Activated CD8-positive, alpha-beta memory T cell treated with anti-CD3 and anti-CD28 coated beads for 36 hours (primary cell): Measurements from ENCODE around the gene FBXO3. TPM values are rescaled to one million over a fixed set of nuclear protein-coding genes. Genes with fewer than 3 reads are reported as not detected.
"Not testable (repeated sequence)": the region's sequence is repeated elsewhere in the genome, so short reads cannot be mapped to it uniquely, and the experiment has no call there.

ENCODE experiments used
- CTCF ChIA-PET: fragments of 350-600 bp; sonication (Branson Sonifier 250); formaldehyde crosslinking; loops from one replicate; lab custom pipeline; 2021; ENCODE audit warnings: antibody characterized with exemption; lab: Charles Lee
- POLR2A ChIA-PET: fragments of 350-600 bp; sonication (Branson Sonifier 250); formaldehyde crosslinking; loops from one replicate; lab custom pipeline; 2021; ENCODE audit warnings: antibody characterized with exemption; lab: Charles Lee
- total RNA-seq, 2 experiments: library from RNA; stranded (reverse); gene quantifications; one replicate each; pipeline ENCODE4 v1.2.3, GENCODE V29; 2021

Gene FBXO3, protein sequence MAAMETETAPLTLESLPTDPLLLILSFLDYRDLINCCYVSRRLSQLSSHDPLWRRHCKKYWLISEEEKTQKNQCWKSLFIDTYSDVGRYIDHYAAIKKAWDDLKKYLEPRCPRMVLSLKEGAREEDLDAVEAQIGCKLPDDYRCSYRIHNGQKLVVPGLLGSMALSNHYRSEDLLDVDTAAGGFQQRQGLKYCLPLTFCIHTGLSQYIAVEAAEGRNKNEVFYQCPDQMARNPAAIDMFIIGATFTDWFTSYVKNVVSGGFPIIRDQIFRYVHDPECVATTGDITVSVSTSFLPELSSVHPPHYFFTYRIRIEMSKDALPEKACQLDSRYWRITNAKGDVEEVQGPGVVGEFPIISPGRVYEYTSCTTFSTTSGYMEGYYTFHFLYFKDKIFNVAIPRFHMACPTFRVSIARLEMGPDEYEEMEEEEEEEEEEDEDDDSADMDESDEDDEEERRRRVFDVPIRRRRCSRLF
- 10 to 100 TPM; 18.1 to 18.3 TPM for total RNA-seq

DNA sequence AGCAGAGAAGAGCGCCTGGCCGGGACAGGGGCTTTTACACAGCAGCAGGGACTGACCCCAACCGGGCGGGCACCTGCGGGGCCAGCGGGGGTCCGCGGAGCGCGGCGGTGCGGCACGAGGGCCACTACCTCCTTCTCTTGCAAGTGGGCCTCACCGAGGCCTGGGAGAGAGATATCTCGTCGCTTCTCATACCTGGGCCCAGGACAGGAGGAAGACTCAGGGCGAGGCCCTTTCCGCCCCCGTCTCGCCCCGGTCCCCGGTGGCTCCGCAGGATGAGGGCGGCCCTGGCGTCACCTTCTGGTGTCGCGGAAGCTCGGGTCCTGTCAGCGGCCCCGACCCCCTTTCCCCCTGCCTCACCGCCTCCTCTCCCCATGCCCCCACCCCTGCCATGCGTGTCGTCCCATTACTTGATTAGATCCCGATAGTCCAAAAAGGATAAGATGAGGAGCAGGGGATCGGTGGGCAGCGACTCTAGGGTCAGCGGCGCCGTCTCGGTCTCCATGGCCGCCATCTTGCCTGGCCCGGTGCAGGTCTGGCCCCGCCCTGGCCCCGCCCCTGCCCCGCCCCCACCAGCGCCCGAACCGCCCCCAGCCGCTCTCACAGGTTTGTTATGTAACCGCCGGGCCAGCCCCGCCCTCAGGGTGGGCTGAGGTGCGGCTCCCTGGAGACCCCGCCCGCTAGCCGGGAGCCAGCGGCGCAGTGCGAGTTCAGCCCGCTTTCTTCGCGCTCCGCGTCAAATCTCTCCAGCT, at the start of gene FBXO3:
FBXO3 (minus strand) TSS at position 534 of the 749 bp plus-strand sequence; CDS start at position 511, 23 bp downstream.
- ChIA-PET CTCF (interaction anchor here (1.6 kb wide), 2 partner anchors 16 to 19 kb away, joined by 3 read pairs; no protein-coding TSS in a partner anchor), POLR2A (interaction anchor here (0.6 kb wide), 1 partner anchor 675 kb away, joined by 3 read pairs; no protein-coding TSS in a partner anchor)

- CTCF ChIA-PET = interaction anchor here (1.1 kb wide), 1 partner anchor 14 kb away, joined by 4 read pairs; no protein-coding TSS in a partner anchor
- POLR2A ChIA-PET = not testable (repeated sequence)
Measured at GRCh38 chr11:33822981-33823380, 48.7 kb upstream of the FBXO3 start.

GRCh38 chr11:33819278-33820035, 45.1 kb upstream of the FBXO3 start:
- POLR2A ChIA-PET = no interaction called here
- CTCF ChIA-PET = interaction anchor here (1.6 kb wide), 1 partner anchor 10 kb away, joined by 5 read pairs; no protein-coding TSS in a partner anchor

DNA sequence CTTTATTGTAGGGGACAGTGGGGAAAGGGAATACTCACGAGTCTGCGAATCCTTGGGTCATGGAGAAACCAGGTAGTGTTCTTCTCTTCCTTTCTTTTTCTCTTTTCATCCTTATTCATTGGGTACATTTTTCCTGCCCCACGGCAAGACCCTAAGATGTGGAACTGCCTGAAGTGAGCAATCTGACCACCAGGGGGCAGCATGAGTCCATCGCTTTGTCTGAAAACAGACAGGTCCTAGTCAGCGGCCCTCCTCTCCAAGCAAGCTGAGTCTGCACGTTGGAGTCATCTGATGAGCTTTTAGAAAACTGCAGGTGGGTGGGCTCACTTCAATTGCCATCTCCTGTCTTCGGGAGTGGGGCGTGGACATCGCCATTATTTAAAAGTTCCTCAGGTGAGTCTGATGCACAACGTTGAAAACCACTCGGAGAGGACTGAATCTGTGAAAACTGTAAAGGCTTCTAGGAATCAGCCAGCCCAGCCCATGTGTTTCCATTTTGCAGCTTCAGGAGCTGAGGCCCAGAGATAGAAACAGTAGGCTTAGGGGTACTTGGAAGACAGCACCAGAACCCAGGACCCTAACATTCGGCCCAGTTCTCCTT, 34.0 kb upstream of the FBXO3 start:
- ChIA-PET POLR2A (no interaction called here), CTCF (interaction anchor here (1.0 to 4.5 kb wide), 8 partner anchors 9 to 163 kb away, joined by 3 to 16 read pairs (median 4); partner anchors contain the start of gene CD59)

- POLR2A ChIA-PET = no interaction called here
- CTCF ChIA-PET = no interaction called here
Measured at GRCh38 chr11:33804471-33804870, 30.2 kb upstream of the FBXO3 start.

- ChIA-PET POLR2A (interaction anchor here (0.6 kb wide), 1 partner anchor 66 kb away, joined by 5 read pairs; the partner anchor contains the start of gene CD59), CTCF (interaction anchor here (1.1 kb wide), 1 partner anchor 16 kb away, joined by 3 read pairs; no protein-coding TSS in a partner anchor)
Measured at GRCh38 chr11:33802194-33802950, 28.1 kb upstream of the FBXO3 start.

- ChIA-PET POLR2A (interaction anchor here (0.6 kb wide), 1 partner anchor 65 kb away, joined by 5 read pairs; the partner anchor contains the start of gene CD59), CTCF (interaction anchor here (1.1 kb wide), 1 partner anchor 16 kb away, joined by 3 read pairs; no protein-coding TSS in a partner anchor)
Measured at GRCh38 chr11:33801821-33802193, 27.5 kb upstream of the FBXO3 start.

DNA sequence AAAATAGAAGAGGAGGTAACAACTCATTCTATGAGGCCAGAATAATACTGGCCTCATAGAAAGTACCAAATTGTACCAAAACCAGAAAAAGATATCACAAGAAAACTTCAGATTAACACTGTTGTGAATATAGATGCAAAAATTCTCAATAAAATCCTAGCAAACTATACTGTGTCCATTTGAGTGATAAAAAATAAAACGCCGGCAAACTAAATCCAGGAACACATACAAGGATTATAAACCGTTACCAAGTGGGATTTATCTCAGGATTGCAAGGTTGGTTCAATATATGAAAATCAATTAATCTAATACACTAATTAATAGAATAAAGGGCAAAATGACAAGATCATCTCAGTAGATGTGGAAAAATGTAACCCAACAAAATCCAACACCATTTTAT, 23.6 kb upstream of the FBXO3 start:
- POLR2A ChIA-PET = no interaction called here
- CTCF ChIA-PET = no interaction called here

GRCh38 chr11:33790040-33790439, 15.7 kb upstream of the FBXO3 start:
- CTCF ChIA-PET = no interaction called here
- POLR2A ChIA-PET = no interaction called here

DNA sequence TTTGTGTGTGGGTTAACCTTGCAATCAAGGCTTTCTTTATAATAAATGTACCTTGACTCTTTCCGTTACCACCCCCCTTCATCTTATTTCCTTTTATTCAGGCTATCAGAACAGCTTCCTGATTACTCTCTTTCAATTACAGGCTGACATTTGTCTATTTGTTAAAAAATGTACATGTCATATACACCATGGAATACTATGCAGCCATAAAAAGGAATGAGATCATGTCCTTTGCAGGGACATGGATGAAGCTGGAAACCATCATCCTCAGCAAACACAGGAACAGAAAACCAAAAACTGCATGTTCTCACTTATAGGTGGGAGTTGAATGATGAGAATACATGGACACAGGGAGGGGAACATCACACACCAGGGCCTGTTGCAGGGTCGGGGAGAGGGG, 13.8 kb upstream of the FBXO3 start:
- POLR2A ChIA-PET, CTCF ChIA-PET: not testable (repeated sequence)

GRCh38 chr11:33787076-33787475, 12.8 kb upstream of the FBXO3 start:
- CTCF ChIA-PET = interaction anchor here (0.9 to 1.8 kb wide), 2 partner anchors 19 to 21 kb away, joined by 4 to 5 read pairs; no protein-coding TSS in a partner anchor
- POLR2A ChIA-PET = no interaction called here

DNA sequence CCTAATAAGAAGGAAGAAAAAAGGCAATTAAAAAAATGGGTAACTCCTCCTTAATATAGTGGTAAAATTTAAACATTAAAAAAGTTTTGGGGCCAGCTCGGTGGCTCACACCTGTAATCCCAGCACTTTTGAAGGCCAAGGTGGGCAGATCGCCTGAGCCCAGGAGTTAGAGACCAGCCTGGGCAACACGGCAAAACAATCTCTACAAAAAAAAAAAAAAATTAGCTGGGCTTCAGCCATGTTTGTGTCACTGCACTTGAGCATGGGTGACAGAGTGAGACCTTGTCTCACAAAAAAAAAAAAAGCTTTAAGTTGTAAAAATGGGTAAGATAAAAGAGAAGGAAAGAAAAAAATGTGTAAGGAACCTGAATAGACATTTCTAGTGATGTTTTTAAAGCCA, 11.3 kb upstream of the FBXO3 start:
- ChIA-PET CTCF (interaction anchor here (1.0 to 1.8 kb wide), 2 partner anchors 16 to 23 kb away, joined by 3 to 5 read pairs; no protein-coding TSS in a partner anchor), POLR2A (no interaction called here)

DNA sequence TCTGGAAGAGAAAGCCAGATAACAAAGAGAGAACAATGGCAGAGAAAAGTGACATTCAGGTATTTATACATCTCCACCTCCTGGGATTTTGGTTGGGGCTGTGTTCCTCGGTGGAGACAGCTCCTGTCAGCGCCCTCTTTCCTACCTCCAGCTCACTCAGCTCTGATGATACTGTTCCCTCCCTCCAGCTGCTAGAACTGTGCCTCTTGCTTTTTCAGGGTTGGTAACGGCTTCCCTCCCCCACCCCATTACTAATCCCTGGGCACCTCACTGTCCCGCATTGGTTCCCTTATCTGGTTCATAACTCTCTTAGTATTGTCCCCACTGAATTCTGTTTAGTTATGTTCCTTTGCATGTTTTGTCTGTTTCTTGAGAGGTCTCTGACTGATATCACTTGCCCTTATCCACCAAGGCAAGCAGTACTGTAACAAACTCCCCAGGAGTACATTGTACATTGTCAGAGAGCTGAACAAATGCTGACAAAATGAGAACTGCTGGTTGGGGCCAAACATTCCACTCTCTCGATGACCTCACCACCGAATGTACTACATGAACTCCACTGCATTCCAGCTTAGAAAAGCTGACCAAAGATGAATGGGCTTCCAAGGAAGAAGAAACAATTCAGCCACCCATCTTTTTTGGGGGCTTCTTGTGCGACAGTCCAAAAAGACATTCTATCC, 5.7 kb upstream of the FBXO3 start:
- CTCF ChIA-PET = no interaction called here
- POLR2A ChIA-PET = no interaction called here

DNA sequence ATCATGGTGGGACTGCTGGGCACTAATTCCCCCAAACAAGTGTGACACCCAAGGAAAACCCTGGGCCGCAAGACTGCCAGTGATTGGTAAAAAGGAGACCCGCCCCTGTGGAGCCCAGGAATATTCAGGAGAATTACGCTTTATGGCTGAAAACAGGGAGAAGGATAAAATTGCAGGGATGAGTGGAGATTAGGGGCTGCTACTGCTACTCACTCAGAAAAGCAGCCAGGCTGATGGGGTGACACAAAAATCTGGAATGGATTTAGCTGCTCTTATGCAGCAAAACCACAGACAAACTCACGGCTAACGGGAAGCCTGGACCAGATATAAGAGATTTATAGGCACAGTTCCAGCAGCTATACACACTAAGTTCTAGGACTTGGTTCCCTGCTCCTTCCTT, 4.4 kb upstream of the FBXO3 start:
- CTCF ChIA-PET = no interaction called here
- POLR2A ChIA-PET = no interaction called here

- CTCF ChIA-PET = interaction anchor here (0.9 kb wide), 1 partner anchor 52 kb away, joined by 4 read pairs; no protein-coding TSS in a partner anchor
Measured at GRCh38 chr11:33777906-33778305, 3.6 kb upstream of the FBXO3 start.

DNA sequence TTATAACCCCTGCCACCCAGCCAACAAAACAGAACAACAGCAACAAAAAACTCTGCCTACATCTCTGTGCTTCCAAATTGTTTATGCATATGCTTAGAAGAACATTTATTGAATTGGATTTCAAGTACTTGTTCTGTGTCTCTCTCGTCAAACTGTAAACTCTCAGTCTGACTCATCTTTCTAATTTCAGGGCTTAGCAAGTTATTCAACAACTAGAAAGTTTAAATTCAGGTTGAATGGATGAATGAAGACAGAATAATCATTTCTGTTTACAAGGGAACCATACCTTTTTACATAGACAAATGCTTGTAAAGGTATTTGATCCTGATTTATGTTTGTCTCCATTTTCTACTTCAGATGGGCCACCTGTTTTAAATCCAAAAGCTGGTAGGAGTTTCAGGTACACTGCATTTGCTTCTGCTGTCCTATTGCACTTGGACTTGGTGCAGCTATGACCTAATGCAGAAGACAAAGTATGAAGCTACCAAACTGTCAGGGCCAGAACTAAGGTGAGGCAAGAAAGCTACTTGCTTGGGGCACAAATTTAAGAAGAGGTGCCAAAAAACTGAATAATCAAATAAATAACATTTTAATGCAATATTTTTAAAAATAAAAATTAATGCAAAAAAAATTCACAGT, 1.6 kb upstream of the FBXO3 start:
- CTCF ChIA-PET = interaction anchor here (1.6 kb wide), 1 partner anchor 21 kb away, joined by 3 read pairs; no protein-coding TSS in a partner anchor

More at GRCh38 chr11:33777906-33778305, 3.6 kb upstream of the FBXO3 start:
- POLR2A ChIA-PET = no interaction called here

DNA sequence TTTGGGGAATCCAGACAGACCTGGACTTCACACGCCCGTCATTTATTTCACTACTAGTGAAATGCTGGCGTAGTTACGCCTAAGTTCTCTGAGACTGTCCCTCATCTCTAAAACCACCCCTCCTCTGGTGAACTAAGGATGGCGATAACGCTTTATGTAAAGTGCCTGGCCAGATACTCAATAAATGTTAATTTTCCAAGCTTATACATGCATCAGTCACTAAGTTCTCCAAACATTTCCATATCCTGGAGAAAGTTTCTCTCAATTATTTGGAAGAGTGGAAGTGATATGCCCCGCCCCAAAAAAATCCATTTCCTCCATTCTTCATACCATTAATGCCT, 1.1 kb upstream of the FBXO3 start:
- ChIA-PET CTCF (interaction anchor here (1.6 kb wide), 1 partner anchor 21 kb away, joined by 3 read pairs; no protein-coding TSS in a partner anchor), POLR2A (no interaction called here)

More for the DNA sequence above, 1.6 kb upstream of the FBXO3 start:
- POLR2A ChIA-PET = no interaction called here
